ENCODE measurements around the gene ADH5. TPM values are rescaled to one million over a fixed set of nuclear protein-coding genes. Genes with fewer than 3 reads are reported as not detected.

The ADH5 gene
- total and polyA plus RNA-seq, 9 of the 15 experiments (the other 6 are each of a cell fraction or from before 2014, with no cell fraction given), result 115 to 310 (median 200) TPM

- TF ChIP-seq NFIX (CRISPR knock-in tag; IDR thresholded peaks at IDR 0.05; ENCODE audit: low read depth), result no peak
- no peak for TF ChIP-seq ZBED1 (IDR thresholded peaks at IDR 0.05)
- TF ChIP-seq NR1H2 (CRISPR knock-in tag; IDR thresholded peaks at IDR 0.05), result no peak
- no peak for TF ChIP-seq ZBTB26 (CRISPR knock-in tag; IDR thresholded peaks at IDR 0.05)
- no peak for TF ChIP-seq ZNF311 (CRISPR knock-in tag; IDR thresholded peaks at IDR 0.05)
Observed at GRCh38 chr4:99135541-99136162, 47.1 kb upstream of the ADH5 start (continued).

DNA sequence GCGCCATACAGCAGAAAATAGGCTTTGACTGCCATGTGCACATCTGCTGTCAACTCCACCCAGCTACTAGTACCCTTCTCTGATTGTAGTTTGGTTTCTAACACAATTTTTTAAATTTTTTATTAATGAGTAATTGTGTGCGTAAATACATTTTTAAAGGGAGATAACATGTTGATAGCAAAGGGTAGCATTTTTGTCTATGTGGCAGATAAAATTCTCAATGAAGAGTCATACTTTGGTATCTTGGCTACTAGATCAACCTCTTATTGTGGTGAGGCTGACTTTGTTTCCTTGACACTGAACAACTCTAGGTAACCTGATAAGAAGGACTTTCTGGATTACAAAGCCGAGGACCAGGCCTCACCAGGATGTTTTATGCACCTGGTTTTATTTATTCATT, 46.0 kb upstream of the ADH5 start:
- Histone ChIP-seq H3K9ac (ENCODE audit: insufficient read depth in 1 of 2, low read depth in 2 of 2, low read length in 2 of 2) (no peak overlapping the region), H3K4me1 (replicated peaks in 1 of 2; ENCODE audit: control insufficient read depth in 2 of 2, insufficient read depth in 2 of 2, low read length in 2 of 2) (no peaks in the 10 kb centered on the region), H3K27ac (ENCODE audit: extremely low read depth, low read depth, low read length) (no peak overlapping the region), H3K36me3 (ENCODE audit: control insufficient read depth, insufficient read depth, low read length) (no peaks in the 10 kb centered on the region), H3K9me3 (replicated peaks; ENCODE audit: control insufficient read depth, insufficient read depth, low read depth, low read length) (no peaks in the 10 kb centered on the region), H3K79me2 (ENCODE audit: control insufficient read depth, insufficient read depth, low read length) (no peaks in the 10 kb centered on the region), H2AFZ (ENCODE audit: low read depth, low read length) (no peak overlapping the region), H3K4me3 (no peak overlapping the region), H3K4me2 (ENCODE audit: insufficient read depth, low read length) (no peak overlapping the region), H3K27me3 (ENCODE audit: control insufficient read depth in 2 of 2, insufficient read depth in 2 of 2, low read length in 2 of 2) (no peaks in the 10 kb centered on the region), H4K20me1 (replicated peaks; ENCODE audit: control insufficient read depth, insufficient read depth, low read length) (no peaks in the 10 kb centered on the region), H3K9me1 (ENCODE audit: control insufficient read depth, insufficient read depth, low read length) (no peaks in the 10 kb centered on the region)
- WGBS (ENCODE audit: insufficient coverage, low coverage, missing lambda C conversion rate), result 20% methylated on average over 3 of the region's 3 CpGs
- in situ Hi-C loops (cut with MboI), result no loop called here
- ChIA-PET CTCF (ENCODE audit: low intra/inter-chr PET ratio) (no interaction called here), POLR2A (no interaction called here)
- ATAC-seq (no peak), DNase-seq (ENCODE audit: extremely low read depth in 1 of 4, low spot score in 3 of 4) (no peak), FAIRE-seq (no peak)
- intact Hi-C loops (cut with micrococcal nuclease), result no loop called here
- TF ChIP-seq ZNF165 (CRISPR knock-in tag; IDR thresholded peaks at IDR 0.05; ENCODE audit: borderline replicate concordance) (no peak), MTA1 (IDR thresholded peaks at IDR 0.05; ENCODE audit: borderline replicate concordance) (no peak), TAL1 (IDR thresholded peaks at IDR 0.05) (no peak), TCF3 (CRISPR knock-in tag; IDR thresholded peaks at IDR 0.05) (no peak), ZNF140 (CRISPR knock-in tag; IDR thresholded peaks at IDR 0.05) (no peak), RBFOX2 (IDR thresholded peaks at IDR 0.05; ENCODE audit: low read depth, low read length) (no peak), ZNF780A (CRISPR knock-in tag; IDR thresholded peaks at IDR 0.05) (no peak), FOXA3 (CRISPR knock-in tag; conservative IDR thresholded peaks at IDR 0.05 in 1 of 2, IDR thresholded peaks at IDR 0.05 in 1 of 2) (no peak), PRPF4 (IDR thresholded peaks at IDR 0.05; ENCODE audit: insufficient read depth, low read depth, low read length, poor library complexity, severe bottlenecking) (no peak), ZSCAN29 (IDR thresholded peaks at IDR 0.05) (no peak), ZNF764 (CRISPR knock-in tag; IDR thresholded peaks at IDR 0.05; ENCODE audit: low read depth) (no peak), DNMT1 (IDR thresholded peaks at IDR 0.05) (no peak)
- TF ChIP-seq, protein P1, sequence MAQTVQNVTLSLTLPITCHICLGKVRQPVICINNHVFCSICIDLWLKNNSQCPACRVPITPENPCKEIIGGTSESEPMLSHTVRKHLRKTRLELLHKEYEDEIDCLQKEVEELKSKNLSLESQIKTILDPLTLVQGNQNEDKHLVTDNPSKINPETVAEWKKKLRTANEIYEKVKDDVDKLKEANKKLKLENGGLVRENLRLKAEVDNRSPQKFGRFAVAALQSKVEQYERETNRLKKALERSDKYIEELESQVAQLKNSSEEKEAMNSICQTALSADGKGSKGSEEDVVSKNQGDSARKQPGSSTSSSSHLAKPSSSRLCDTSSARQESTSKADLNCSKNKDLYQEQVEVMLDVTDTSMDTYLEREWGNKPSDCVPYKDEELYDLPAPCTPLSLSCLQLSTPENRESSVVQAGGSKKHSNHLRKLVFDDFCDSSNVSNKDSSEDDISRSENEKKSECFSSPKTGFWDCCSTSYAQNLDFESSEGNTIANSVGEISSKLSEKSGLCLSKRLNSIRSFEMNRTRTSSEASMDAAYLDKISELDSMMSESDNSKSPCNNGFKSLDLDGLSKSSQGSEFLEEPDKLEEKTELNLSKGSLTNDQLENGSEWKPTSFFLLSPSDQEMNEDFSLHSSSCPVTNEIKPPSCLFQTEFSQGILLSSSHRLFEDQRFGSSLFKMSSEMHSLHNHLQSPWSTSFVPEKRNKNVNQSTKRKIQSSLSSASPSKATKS (CRISPR knock-in tag; IDR thresholded peaks at IDR 0.05), result no peak
- BruUV-seq (replicated peaks), result no TSS peak
